Measurements from ENCODE around the gene OR5AN1. TPM values are rescaled to one million over a fixed set of nuclear protein-coding genes. Genes with fewer than 3 reads are reported as not detected.
"Not testable (repeated sequence)": the region's sequence is repeated elsewhere in the genome, so short reads cannot be mapped to it uniquely, and the experiment has no call there.

Gene OR5AN1, protein sequence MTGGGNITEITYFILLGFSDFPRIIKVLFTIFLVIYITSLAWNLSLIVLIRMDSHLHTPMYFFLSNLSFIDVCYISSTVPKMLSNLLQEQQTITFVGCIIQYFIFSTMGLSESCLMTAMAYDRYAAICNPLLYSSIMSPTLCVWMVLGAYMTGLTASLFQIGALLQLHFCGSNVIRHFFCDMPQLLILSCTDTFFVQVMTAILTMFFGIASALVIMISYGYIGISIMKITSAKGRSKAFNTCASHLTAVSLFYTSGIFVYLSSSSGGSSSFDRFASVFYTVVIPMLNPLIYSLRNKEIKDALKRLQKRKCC
- not detected for total RNA-seq

DNA sequence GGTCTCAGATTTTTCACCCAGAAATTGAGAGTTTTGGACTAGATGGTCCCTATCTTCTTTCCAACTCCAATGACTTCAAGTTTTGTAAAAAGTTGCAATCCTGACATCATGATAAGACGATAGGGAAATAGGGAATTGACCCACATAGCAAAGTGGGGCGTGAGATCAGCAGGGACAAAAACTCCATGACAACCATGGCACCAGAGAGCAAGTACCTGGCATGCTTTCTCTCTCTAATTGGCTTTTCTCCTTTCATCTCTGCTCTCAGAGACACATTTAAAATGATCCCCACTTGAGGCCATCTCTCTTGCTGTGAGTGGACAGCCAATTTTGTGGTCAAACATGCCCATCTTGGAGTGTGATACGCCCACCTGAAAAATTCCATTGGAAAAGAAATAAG, at the start of gene OR5AN1:
OR5AN1 (plus strand) TSS at position 301 of the 400 bp plus-strand sequence. CDS start 5,564 bp downstream, outside the sequence.
- ChIA-PET CTCF (no interaction called here), POLR2A (no interaction called here)

DNA sequence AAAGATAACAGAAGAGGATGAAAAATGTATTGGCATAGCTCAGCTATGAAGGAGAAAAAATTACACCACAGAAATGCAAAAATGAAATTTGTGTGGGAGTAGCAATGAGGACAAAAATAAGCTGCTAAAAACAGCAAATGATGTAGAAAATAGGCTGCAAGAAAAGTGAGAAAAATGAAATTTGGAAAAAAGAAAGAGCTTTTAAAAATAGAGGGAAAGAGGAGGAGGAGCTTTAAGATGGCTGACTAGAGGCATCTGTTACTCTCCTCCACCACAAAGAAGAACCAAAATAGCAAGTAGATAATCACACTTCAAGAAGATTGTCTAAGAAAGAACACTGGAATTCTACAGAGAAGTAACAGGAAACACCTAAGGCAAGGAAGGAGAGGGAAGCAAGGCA, 23.7 kb upstream of the OR5AN1 start:
- ChIA-PET POLR2A (no interaction called here), CTCF (no interaction called here)

DNA sequence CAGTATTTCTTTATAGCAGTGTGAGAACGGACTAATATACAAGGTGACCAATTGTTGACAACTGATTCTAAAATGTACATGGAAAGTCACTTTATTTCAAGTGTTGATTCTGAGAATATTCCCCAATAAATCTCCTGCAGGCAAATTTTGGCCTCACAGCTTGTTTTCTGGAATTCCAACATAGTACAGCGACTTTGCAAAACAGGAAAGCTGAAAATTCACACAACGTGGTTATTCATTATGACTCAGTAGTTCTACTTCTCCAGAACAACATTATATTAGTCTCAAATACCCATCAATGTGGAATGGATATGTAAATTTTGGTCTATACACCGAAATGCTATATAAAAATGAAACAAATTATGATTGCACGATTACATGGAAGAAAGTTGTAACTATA, 22.5 kb upstream of the OR5AN1 start:
- ChIA-PET CTCF (no interaction called here), POLR2A (no interaction called here)

DNA sequence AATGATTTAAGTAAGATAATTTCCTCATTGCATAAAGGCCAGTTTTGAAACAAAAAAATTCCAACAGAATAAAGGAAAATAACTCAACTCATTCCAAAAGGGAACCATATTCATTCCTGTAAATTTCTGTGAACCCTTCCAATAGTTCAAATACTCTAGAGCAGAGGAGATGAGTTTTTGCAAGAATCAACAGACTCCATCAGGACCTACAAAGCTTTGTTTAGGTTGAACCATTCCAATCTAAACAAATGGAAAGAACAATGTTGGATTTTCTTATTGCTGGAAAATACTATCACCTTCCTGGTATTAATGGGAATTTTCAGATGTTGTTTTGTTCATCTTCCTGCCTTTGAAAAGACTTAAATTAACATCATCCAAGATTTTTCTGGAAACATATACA, 21.8 kb upstream of the OR5AN1 start:
- ChIA-PET CTCF (no interaction called here), POLR2A (no interaction called here)

DNA sequence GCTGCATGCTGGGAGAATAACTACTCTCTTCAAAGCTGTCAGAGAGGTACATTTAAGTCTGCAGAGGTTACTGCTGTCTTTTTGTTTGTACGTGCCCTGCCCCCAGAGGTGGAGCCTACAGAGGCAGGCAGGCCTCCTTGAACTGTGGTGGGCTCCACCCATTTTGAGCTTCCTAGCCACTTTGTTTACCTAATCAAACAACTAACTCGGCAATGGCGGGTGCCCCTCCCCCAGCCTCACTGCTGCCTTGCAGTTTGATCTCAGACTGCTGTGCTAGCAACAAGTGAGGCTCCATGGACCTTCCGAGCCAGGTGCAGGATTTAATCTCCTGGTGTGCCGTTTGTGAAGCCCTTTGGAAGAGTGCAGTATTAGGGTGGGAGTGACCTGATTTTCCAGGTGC, 9.0 kb upstream of the OR5AN1 start:
- POLR2A ChIA-PET, CTCF ChIA-PET: not testable (repeated sequence)

DNA sequence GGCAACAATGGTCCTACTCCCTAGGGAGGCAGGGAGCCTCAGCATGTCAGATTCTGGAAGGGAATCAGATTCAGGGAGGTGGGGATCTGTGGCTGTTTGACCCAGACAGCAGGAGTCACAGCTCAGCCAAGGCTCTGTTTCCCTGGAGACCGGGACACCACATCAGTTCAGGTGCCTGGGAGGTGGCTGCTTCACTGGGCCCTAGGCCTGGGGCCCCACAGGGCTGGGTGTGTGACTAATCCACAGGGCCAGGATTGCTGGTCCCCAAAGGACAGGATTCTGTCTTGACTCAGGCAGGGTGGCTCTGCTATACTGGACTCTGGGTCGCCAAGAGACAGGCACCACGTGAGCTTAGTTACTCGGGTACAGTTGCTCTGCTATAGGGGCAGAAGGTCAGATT, 3.5 kb upstream of the OR5AN1 start:
- POLR2A ChIA-PET = no interaction called here
- CTCF ChIA-PET = no interaction called here

DNA sequence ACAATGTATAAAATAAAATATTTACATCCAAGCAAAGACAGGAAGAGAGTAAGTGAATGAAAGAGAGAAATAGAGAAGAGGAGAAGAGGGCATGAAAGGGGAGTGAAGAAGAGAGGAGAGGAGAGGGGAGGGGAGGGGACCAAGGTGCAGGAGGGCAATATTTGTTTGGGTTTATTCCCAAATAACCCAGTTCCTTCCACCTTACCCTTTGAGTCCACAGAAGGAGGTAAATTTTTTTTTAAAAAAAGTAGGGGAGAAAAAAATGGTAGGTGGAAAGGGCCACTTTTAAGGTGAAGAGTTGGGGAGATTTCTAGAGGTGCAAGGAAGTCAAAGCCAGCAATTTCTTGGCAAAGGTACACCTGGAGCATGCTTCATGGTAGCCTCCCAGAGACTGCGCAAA, 2.1 kb upstream of the OR5AN1 start:
- ChIA-PET CTCF (no interaction called here), POLR2A (no interaction called here)

DNA sequence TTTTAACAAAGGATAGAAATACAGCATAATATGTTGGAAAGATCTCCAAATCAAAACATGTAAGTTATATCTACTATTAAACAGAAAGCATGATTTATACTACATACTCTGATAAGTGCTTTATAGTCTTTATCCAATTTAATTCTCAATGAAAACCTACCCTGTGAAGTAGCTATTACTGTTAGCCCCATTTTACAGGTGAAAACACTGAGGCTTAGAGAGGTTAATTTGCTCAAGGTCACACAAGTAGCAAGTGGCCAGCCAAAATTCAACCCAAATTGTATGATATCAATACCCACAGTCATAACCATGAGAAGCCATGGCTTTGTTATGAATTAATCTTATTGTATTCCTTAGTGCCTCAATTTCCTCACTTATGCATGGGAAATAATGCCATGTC, 675 bp upstream of the OR5AN1 start:
- POLR2A ChIA-PET = no interaction called here
- CTCF ChIA-PET = no interaction called here

DNA sequence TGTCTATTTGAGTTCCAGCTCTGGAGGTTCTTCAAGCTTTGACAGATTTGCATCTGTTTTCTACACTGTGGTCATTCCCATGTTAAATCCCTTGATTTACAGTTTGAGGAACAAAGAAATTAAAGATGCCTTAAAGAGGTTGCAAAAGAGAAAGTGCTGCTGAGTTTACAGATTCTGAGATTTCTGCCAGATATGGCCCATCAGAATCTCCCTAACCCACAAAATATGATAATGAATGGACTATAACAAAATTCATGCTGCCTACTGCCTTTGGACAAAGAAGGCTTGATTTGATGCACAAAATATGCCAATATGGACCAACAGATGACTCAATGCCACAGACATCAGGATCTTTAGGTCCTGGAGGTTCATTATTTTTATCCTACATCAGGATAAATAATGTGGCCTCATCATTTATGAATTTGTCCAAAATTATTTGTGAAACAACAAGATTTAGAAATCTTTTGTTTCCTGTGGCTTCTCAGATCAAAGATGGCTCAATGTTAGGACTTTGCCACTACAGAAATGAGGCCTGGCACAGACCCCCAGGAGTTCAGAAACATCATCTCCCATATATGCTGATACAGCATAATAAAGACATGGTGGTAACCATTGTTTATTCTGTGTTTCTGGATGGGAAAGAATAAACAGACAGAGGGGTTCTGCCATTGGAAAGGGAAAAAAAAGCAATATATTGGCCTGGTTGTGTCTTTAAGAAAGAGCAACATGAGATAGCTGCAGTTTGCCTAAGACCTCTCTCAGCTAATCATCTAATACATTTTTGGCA, 6.7 kb downstream of the OR5AN1 start:
- CTCF ChIA-PET = interaction anchor here (1.5 kb wide), 1 partner anchor 208 kb away, joined by 3 read pairs; no protein-coding TSS in a partner anchor
- POLR2A ChIA-PET = no interaction called here

DNA sequence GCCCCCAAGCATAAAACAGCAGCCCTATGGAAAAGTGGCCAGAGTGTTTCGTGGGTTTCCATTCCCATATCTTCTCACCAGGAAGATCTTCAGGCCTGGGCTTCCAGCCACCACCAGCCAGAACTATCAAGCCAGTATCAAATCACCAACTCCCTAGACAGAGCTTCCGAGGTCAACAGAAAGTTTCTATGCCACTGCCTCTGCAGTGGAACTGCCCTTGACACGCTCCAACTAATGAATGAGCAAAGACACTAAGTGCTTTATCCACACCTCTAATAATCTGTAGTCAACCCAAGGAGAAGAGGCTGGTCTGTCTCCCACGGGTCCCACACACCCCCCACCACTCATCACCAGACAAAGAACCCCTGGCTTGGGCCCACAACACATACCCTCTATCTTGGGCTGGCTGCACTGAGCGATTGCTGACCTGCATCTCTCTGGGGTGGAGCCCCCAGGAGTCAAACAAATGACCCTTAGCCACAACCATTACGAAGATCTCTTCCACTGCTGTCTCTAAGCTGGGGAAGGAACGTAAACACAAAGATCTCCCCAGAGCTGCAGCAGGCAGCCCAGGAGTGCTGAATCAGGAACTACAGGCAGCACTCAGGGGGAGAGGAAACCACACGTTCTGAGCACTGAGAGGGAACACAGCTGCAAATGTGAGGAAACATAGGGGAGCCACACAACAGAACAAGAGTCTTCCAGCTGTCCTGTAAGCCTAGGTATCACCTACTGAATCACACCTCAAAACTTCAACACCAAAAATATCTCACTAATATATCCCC, 9.7 kb downstream of the OR5AN1 start:
- POLR2A ChIA-PET = no interaction called here
- CTCF ChIA-PET = no interaction called here

DNA sequence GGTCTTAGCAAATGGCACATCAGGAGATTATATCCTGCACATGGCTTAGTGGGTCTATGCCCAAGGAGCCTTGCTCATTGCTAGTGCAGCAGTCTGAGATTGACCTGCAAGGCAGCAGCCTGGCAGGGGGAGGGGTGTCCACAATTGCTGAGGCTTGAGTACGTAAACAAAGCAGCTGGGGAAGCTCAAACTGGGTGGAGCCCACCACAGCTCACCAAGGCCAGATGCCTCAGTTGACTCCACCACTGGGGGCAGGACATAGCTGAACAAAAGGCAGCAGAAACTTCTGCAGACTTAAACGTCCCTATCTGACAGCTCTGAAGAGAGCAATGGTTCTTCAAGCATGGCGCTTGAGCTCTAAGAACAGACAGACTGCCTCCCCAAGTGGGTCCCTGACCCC, 13.6 kb downstream of the OR5AN1 start:
- CTCF ChIA-PET, POLR2A ChIA-PET: not testable (repeated sequence)

DNA sequence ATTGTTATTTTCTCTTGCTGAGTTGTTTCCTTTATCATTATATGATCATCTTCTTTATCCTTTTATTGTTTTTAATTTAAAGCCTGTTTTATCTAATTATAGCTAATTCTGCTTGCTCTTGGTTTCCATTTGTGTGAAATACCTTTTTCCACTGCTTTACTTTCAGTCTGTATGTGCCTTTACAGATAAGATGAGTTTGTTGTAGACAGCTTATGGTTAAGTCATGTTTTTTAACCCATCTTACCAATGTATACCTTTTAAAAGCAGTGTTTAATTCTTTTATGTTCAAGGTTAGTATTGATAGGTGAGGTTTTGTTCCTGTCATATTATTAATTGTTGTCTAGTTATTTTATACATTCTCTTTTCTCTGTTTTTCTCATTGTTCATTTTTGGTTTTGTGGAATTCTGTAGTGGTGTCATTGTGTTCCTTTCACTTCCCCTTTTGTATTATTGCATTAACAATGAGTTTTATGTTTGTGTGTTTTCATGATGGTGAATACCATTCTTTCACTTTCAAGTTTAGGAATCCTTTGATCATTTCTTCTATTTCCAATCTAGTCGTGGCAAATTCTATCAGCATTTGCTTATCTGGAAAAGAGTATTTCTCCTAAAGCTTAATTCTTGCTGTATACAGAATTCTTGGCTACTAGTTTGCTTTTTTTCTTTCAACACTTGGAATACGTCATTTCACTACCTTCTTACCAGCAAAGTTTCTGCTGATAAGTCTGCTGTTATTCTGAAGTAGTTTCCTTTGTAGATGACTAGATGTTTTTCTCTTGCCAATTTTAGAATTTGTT, 21.8 kb downstream of the OR5AN1 start:
- CTCF ChIA-PET = no interaction called here
- POLR2A ChIA-PET = no interaction called here

DNA sequence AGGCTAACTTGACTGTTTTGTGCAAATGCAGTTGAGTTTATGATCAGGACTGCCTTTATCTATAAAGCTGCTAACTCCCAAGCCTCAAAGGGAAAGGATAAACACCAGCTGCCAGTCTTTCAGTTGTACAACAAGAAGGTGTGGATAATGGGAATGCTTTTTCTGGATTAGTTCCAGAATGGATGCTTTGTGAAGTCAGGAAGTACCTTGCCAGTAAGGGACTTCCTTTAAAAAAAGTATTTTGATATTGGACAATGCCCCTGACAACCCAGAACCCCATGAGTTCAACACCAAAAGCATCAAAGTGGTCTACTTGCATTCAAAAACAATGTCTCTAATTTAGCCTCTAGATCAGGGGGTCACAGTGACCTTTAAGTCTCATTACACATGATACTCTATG, 35.5 kb downstream of the OR5AN1 start:
- POLR2A ChIA-PET = no interaction called here

DNA sequence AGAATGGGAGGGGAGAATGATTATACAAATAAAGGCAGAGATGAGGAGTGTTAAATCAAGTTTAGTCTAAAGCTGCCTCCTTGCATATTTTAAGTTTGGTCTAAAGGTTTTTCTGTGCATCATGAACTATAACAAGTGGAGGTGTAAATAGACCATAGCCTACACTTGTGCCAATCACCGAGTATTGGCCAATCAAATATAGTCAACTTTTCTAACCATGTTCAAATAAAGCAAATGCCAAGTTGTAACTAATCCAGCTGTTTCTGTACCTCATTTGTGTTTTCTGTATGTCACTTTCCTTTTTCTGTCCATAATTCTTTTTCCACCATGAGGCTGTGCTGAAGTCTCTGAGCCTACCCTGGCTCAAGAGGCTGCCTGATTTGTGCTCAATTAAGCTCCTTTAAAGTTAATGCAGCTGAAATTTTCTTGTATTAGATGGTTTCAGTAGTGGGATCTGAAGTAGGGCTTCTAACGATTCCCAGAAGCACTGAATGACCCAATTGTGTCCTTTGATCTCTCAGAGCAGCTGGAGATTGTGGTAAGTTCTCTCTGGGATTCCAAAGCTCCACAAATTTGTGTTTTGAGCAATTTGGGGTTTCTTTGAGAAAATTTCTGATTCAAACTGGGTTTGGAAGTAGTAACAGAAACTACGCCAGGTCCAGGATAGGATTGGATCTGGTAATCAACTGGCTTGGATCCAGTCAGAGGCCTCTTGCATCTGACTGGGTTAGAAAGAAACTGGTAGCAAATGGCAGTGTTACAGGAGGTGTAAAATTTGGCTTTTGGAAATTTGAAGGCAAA, 42.0 kb downstream of the OR5AN1 start:
- ChIA-PET POLR2A (no interaction called here), CTCF (interaction anchor here (1.7 kb wide), 1 partner anchor 242 kb away, joined by 5 read pairs; no protein-coding TSS in a partner anchor)

More for the DNA sequence above, 35.5 kb downstream of the OR5AN1 start:
- CTCF ChIA-PET = no interaction called here

DNA sequence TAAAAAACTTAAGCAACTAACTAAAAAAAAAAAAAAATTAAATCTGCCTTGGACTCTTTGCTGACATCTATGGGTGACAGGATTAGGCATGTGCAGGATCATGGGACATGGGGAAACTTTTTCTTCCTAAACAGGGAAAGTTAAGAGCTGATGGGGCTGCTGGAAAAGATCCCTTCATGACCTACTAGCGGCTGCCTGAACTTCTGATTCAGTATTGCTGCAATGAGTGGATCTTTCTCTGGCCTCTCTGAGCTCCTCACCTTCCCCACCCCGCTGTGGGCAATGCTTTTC, 42.5 kb downstream of the OR5AN1 start:
- CTCF ChIA-PET = no interaction called here
- POLR2A ChIA-PET = no interaction called here

DNA sequence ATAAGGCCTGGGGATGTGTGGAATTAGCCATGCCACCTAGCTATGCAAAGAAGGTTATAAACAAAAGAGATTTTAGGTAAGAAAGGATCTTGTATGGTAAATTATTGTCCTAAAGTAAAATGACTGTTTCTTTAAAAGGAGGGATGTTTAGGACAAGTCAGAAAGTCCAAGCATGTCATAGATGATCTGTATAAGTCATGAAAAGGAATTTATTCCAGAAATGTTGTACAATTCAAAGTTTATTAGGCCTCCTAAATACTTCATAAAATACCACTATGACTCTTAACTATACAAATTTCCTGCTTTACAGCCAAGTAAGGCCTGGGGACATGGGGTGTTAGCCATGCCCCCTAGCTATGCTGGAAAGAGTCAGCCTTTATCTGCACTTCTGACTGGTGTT, 44.9 kb downstream of the OR5AN1 start:
- ChIA-PET POLR2A (no interaction called here), CTCF (no interaction called here)

DNA sequence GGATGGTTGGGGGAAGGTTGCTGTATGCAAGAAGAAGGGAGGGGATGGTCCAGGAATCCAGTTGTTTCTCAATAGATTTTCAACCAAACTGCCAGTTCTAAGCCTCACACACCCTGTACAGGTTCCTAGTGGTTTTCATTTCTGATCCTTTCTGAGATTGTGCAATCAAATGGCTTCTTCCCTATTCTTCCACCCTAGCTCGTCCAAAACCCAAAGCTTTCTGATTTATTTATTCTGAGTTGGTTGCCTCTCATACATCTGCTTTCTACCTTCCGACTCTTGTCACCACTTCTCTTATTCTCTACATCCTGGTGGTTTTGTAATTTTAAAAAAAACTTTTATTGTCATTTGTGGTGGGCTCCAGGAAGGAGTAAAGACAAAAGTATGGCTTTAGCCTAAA, 55.0 kb downstream of the OR5AN1 start:
- POLR2A ChIA-PET = no interaction called here

DNA sequence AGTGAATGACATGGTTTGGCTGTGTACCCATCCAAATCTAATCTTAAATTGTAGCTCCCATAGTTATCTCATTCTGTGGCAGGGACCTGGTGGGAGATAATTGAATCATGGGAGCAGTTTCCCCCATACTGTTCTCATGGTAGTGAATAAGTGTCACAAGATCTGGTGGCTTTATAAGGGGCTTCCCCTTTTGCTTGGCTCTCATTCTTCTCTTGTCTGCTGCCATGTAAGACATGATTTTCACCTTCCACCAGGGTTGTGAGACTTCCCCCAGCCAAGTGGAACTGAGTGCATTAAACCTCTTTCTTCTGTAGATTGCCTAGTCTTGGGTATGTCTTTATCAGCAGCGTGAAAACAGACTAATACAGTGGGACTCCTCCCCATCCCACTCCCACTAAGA, 56.4 kb downstream of the OR5AN1 start:
- ChIA-PET CTCF (no interaction called here), POLR2A (no interaction called here)

More for the DNA sequence above, 55.0 kb downstream of the OR5AN1 start:
- CTCF ChIA-PET = no interaction called here

DNA sequence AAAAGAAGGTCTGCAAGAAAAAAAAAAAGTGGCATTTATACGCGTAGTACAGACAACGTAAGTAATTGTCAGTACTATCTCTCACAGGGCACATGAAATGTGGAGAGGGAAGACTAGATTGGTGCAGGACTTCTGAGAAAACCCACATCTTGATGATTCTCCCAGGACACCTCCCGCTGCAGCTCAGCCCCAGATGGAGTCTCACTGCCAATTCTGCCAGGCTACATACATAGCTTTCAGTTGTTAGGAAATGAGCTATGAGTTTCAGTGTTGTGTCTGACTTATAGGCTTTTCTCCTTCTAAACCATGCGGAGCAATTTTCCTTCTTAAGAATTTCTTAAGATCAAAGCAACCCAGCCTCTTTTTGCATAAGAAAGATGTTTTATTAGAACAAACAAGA, 57.9 kb downstream of the OR5AN1 start:
- ChIA-PET CTCF (no interaction called here), POLR2A (no interaction called here)

DNA sequence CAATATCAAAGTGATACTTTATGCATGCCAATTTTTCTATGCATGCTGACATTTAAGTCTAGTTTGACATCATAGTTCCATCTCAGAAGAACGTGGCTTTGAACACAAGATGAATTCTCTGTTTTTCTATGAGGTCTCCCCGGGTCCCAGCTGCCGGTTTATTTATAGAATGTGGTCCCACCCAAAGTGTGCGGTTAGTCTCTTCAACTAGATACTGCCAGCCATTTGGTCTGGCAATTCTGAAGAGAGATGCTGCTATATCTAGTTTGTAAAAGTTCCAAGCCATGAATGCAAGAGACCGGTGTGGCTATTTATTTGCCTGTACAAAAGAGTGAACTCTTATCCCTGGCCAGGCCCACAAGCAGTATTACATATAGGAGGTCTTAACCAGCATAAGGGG, 58.3 kb downstream of the OR5AN1 start:
- ChIA-PET CTCF (no interaction called here), POLR2A (no interaction called here)
